ENCODE measurements around the gene ARVCF. TPM values are rescaled to one million over a fixed set of nuclear protein-coding genes. Genes with fewer than 3 reads are reported as not detected.

ARVCF gene
- total and polyA plus RNA-seq, 9 of the 15 experiments (the other 6 are each of a cell fraction or from before 2014, with no cell fraction given) = 0.03 to 97.4 (median 15.6) TPM

GRCh38 chr22:19971276-19972124 lies 45.1 kb downstream of the ARVCF start:
- Histone ChIP-seq H3K4me2 (ENCODE audit: insufficient read depth, low read length) (no peak overlapping the region), H3K79me2 (ENCODE audit: control insufficient read depth, insufficient read depth, low read length) (no peaks in the 10 kb centered on the region), H4K20me1 (replicated peaks; ENCODE audit: control insufficient read depth, insufficient read depth, low read length) (peaks cover 53% of the 10 kb centered on the region), H3K4me1 (replicated peaks in 1 of 2; ENCODE audit: control insufficient read depth in 2 of 2, insufficient read depth in 2 of 2, low read length in 2 of 2) (peaks cover 18 to 85% of the 10 kb centered on the region in 2 experiments), H3K9me1 (ENCODE audit: control insufficient read depth, insufficient read depth, low read length) (peaks cover 21% of the 10 kb centered on the region), H3K4me3 (no peak overlapping the region), H3K27ac (ENCODE audit: extremely low read depth, low read depth, low read length) (no peak overlapping the region), H3K27me3 (ENCODE audit: control insufficient read depth in 2 of 2, insufficient read depth in 2 of 2, low read length in 2 of 2) (no peaks in the 10 kb centered on the region), H3K9ac (ENCODE audit: insufficient read depth in 1 of 2, low read depth in 2 of 2, low read length in 2 of 2) (peak overlapping the region in 1 of 2 experiments; percentile 59; a peak in 2 of 4 replicates), H3K36me3 (ENCODE audit: control insufficient read depth, insufficient read depth, low read length) (peaks cover 63% of the 10 kb centered on the region; the same call in 2 of the 3 replicates), H2AFZ (ENCODE audit: low read depth, low read length) (no peak overlapping the region), H3K9me3 (replicated peaks; ENCODE audit: control insufficient read depth, insufficient read depth, low read depth, low read length) (no peaks in the 10 kb centered on the region)
- FAIRE-seq (no peak), ATAC-seq (no peak), DNase-seq (ENCODE audit: extremely low read depth in 1 of 4, low spot score in 3 of 4) (no peak)
- intact Hi-C loops (cut with micrococcal nuclease) (loop anchor here (10.0 kb wide), 2 partner anchors 263 to 323 kb away; no protein-coding TSS in a partner anchor), in situ Hi-C loops (cut with MboI) (loop anchor here (5.0 kb wide), 3 partner anchors 41 to 156 kb away; no protein-coding TSS in a partner anchor)
- CTCF ChIA-PET (ENCODE audit: low intra/inter-chr PET ratio) = interaction anchor here (1.1 to 4.2 kb wide), 8 partner anchors 41 to 298 kb away, joined by 3 to 109 read pairs (median 13); partner anchors contain the start of genes ARVCF and ZDHHC8
- no TSS peak for BruUV-seq (replicated peaks)
- WGBS (ENCODE audit: insufficient coverage, low coverage, missing lambda C conversion rate) = 75% methylated on average over 28 of the region's 28 CpGs
- POLR2A ChIA-PET = interaction anchor here (0.6 to 13.7 kb wide), 19 partner anchors 8 to 166 kb away, joined by 3 to 115 read pairs (median 4); partner anchors contain the start of genes DGCR8, RANBP1, TANGO2 and TRMT2A
- TF ChIP-seq ZBTB17 (CRISPR knock-in tag; IDR thresholded peaks at IDR 0.05) (peak; percentile 62; the same call in 1 of the 2 replicates), SETDB1 (IDR thresholded peaks at IDR 0.05; ENCODE audit: low read length) (peak; percentile 58), ZNF561 (CRISPR knock-in tag; conservative IDR thresholded peaks at IDR 0.05) (peak; percentile 66; the same call in 1 of the 2 replicates), PATZ1 (CRISPR knock-in tag; IDR thresholded peaks at IDR 0.05; ENCODE audit: borderline replicate concordance) (0 out of 2 replicates have a peak, but pooled peaks have one; percentile 13), ZFP91 (CRISPR knock-in tag; IDR thresholded peaks at IDR 0.05) (no peak), ZFP36 (IDR thresholded peaks at IDR 0.05; ENCODE audit: low read depth, low read length, partially characterized antibody) (no peak), HNRNPL (IDR thresholded peaks at IDR 0.05; ENCODE audit: low read depth, low read length) (peak; percentile 69; the same call in 1 of the 2 replicates), HINFP (tag; conservative IDR thresholded peaks at IDR 0.05; ENCODE audit: low read depth) (no peak), POLR2AphosphoS2 (IDR thresholded peaks at IDR 0.05; ENCODE audit: low read length) (peak; percentile 28; the same call in 1 of the 2 replicates), NR0B1 (IDR thresholded peaks at IDR 0.05; ENCODE audit: partially characterized antibody) (no peak), ZNF41 (CRISPR knock-in tag; conservative IDR thresholded peaks at IDR 0.05) (0 out of 2 replicates have a peak, but pooled peaks have one; percentile 2), CBX3 (IDR thresholded peaks at IDR 0.05; ENCODE audit: borderline replicate concordance in 1 of 2, low read length in 2 of 2) (peak in 1 of 2 experiments; percentile 18; a peak in 1 of 3 replicates)

Data from K562 (cell line).